Anterior cingulate cortex (tissue), 58 donors: ENCODE data around the gene KCTD18.

Experiments used
- DNase-seq, 58 donors: peaks; one replicate each; lab custom pipeline; 2025; lab: John Stamatoyannopoulos, UW

Gene KCTD18

GRCh38 chr2:200459101-200459500, 50.8 kb downstream of the KCTD18 start:
- no peak for DNase-seq

DNA sequence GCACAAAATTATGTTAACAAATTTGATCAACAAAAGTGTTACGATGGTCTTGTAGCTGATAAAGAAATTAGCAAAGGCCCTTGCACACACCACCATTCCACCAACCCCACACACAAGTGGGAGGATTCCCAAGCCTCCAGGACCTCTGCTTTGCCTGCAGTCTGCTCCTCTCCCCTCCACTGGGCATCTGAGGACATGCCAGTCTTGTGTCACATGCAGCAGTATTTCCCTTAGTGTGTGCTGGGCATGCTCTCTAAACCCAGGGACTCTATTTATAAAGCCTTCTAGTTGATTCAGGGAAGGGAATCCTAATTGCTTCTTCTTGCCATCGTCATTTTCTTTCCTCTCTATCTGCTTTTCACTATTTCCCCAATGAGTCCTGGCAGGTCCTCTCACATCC, 53.3 kb downstream of the KCTD18 start:
- DNase-seq = peak in 2 of 58 donors; percentile 9 to 14

DNA sequence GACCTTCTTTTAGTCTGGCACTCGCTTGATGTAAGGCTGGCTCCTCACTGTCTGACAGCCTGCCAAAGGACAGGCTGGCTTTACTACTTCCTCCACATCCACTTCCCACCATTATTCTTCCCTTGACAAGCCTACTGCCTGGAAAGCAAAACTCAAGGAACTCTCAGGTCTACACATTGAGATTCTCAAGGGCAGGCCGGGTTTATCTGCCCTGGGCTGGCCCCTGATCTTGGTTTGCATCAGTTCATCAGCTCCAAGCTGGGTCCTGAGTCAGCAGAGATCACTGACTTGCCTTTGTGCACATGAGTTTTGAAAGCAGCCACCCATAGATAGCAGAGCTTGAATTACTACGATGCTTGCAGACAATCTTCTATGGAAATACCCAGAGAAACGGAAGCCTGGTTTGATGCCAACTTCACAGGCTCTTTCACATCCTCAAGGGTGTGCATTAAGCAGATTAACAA, 53.9 kb downstream of the KCTD18 start:
- peak in 2 of 58 donors; percentile 10 to 49 for DNase-seq

DNA sequence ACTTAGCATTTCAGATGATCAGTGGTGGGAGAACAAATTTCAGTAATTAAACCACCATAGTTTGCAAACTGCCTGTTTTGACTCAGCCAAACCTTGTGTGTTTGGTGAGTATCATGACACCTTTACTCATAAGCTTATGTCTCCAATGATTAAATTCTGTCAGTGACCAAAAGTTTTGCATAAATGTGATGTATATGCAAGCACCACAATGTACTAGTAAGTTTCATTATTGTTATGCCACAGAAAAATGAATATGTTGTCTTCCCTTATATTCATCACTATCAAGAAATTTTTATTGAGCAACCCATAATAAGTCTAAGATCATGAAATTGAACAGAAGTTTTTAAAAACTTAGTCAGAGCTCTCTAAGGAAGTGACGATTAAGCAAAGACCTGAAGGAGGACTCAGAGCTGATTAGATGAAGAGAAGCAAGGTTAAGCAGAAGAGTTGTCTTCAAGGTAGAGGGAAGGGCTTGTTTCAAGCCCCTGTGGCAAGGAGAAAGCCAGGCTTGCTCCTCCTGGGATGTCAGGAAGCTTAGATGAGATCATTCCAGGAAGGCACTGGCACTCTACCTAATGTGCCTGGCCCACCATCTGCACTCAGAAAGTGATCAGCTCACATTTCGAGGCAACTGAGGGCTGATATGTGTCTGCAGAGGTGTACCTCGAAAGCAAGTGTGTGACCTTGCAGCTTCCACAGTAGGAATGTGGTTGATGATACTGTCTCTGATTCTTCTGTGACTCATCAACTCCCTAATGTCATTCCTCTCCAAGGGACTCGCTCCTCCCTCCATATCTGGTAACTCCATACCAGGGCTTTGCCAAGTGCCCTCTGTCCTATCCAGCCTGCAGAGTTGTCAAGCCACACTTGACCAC, 54.7 kb downstream of the KCTD18 start:
- no peak for DNase-seq

GRCh38 chr2:200453853-200454534, 55.9 kb downstream of the KCTD18 start:
- DNase-seq = no peak

GRCh38 chr2:200453142-200453852, 56.6 kb downstream of the KCTD18 start:
- DNase-seq = no peak

- DNase-seq = no peak
Measured at GRCh38 chr2:200452377-200452776, 57.5 kb downstream of the KCTD18 start.

- DNase-seq = no peak
Measured at GRCh38 chr2:200451511-200451910, 58.4 kb downstream of the KCTD18 start.

DNA sequence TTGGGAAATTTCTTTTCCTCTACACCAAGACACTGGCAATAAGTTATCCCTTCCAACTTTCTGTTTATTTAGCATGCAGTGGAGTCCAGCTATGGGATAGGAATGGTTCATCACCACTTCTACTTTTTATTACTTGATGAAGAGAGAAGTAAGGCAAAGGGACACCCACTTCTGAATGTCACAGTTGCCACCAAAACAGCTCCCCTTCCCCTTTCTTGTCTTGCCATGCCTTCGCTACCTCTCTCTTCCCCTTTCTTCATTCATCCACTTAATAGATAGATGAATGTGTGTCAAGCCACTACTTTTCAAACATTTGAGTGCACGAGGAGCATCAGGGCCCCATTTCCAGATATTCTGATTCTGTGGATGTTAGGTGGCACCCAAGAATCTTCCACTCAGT, 59.6 kb downstream of the KCTD18 start:
- no peak for DNase-seq

GRCh38 chr2:200449149-200449548, 60.7 kb downstream of the KCTD18 start:
- no peak for DNase-seq

DNA sequence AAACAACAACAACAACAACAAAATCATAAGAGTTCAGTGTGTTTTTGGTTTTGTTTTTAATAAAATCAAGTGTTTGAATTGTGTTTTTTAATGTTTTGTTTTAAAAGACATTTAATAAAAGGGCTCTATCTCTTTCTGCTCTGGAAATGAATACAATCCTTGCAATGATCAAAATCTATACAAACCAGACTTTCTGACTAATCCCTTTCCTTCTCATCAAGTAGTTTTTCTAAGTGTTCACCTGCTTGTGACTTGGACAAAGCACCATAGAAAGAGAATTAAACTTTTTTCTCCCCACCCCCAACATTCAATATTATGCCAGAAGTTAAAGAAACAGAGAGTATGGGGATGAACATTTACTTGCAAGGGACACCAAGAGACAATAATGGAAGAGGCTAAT, 61.4 kb downstream of the KCTD18 start:
- DNase-seq = no peak

DNA sequence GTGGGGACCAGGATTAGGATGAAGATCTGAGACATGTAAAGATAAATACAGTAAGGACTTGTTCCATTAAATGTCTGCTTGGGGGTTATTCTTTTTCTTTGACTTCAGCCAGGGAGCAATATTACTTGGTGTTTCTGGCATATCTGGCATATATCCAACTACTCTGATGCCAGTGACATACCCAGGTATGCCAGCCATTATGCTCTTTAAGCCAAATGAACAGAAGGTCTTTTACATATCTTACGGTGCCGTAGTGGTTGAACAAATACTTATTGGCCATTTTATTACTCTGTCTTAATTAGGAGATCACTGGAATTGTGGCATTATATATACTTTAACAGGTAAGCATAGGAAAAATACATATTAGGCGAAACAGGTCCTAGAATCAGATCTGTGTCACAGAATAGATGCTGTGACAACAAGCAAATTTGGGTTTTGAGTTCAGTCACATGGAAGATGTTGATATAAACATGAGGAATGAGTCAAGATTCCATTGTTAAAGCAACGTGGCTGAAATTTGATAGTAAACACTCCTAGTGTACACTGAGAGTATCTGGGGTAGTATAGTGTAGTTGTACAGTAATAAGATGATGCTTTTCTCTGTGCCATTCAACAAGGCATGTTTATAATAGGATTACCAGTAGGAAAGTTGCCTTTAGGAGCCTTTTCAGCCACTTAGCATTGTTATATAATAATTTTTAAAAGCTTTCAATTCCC, 62.6 kb downstream of the KCTD18 start:
- no peak for DNase-seq

DNA sequence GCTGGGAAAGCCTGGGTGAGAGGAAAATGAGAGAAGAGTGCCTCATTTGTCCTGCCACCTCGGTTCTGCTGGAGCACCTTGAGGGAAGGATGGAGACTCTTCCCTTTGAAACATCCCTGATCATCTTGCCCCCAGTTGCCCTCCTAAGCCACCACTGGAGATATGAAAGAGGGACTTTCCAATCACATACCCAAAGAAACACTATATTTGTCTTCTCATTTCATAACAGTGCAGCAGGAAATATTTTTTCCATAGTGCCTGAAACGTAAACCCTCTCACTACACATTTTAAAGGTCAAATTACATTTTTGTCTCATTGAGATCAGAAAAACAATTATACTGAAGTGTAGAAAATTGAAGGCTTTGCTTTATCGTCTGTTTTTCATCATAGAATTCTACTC, 63.3 kb downstream of the KCTD18 start:
- no peak for DNase-seq

GRCh38 chr2:200445284-200445683, 64.6 kb downstream of the KCTD18 start:
- no peak for DNase-seq

DNA sequence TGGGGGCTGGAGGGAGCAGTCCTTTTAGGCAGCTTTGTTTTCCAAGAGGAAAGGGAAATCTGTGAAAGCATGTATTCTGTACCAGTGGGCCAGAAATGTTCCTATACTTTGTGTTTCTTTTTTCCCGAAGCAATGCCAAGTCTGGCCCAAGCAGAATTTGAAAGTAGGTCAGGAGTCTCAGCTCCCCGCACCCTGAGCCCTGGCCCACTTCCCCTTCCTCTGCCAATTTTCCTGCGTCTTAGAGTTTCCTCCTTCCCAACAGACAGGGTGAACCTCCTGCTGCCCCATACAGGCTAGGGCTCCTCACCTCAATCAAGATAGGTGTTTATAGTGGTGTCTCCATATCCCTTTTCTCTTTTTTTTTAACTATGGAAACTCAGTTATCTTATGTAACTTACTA, 65.3 kb downstream of the KCTD18 start:
- peak in 5 of 58 donors; percentile 11 to 46 (median 33) for DNase-seq

DNA sequence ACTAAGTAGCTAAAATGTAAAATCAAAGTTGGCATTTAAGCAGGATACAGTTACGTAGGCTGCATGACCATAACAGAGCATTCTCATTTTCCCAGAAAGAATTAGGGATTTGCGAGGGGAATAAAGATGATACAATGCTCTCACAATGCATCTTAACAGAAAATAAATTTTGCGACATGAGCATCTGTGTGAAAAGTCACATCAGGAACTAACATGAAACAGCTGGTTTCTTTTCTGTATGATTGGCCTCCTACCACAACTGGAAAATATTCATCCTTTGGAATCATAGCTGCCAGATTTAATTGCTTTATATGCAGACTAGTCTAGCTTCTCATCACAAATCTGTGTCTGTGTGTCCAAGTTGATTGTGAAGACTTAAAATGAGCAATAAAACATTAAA, 66.0 kb downstream of the KCTD18 start:
- no peak for DNase-seq

DNA sequence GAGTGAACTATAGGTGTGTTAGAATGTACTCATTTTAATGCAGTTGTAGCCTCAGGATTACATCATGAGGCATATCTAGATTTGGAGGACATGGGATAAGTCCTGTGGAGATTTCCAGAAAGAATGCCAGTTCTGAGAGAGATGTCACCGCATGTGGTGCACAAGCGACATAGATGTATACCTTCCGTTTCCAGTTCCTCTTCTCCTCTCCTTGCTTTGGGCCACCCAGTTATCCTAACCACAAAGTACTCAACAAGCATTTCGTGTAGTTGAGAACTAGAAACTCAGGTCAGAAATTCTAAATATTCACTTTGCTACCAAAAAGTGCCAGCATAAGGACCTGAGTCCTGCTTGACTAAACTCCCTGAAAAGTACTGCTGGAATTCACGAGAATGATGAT, 66.5 kb downstream of the KCTD18 start:
- no peak for DNase-seq

DNA sequence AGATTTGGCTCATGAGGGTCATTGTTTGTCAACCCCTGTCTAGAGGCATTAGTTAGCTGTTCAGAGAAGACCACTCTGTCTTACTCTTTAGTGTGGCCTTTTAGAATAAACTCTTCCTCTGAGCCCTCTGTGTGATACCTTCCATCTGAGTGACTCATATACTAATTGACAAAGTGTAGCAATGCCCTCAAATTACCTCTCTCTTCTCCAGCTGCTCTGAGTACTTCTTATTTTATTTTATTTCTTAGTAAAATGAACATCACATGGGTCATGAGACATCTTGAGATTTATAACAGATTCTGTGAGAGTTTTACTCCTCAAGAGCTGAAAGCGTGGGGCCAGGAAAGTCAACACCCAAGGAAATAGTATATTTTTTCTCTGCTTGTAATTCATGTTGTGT, 67.4 kb downstream of the KCTD18 start:
- DNase-seq = no peak

GRCh38 chr2:200439981-200440380, 69.9 kb downstream of the KCTD18 start:
- DNase-seq = no peak
